Adrenal gland (tissue), 12 donors: Measurements from ENCODE around the gene KCNAB1. TPM values are rescaled to one million over a fixed set of nuclear protein-coding genes. Genes with fewer than 3 reads are reported as not detected.

Experiments
- DNase-seq, 7 donors: peaks; one replicate each; pipeline ENCODE4 v3.0.0-alpha.2; 2019 to 2020
- H3K27ac ChIP-seq, 5 donors: fragments of 200-600 bp; sonication (generic) in 4 of 5; 1 replicate in 3 of 5; 2 replicates in 2 of 5; pipeline versions ENCODE4 v1.5.1 to v1.8.0; 2016 to 2020; ENCODE audit warnings: mild to moderate bottlenecking in 1 of 5
- H3K27me3 ChIP-seq: fragments of 200-600 bp; 2 replicates; pipeline ENCODE4 v1.8.0; 2021
- H3K36me3 ChIP-seq, 2 donors: fragments of 200-600 bp; replicated peaks in 1 of 2; 1 replicate in 1 of 2; 2 replicates in 1 of 2; pipeline versions ENCODE4 v1.5.1 to v1.8.0; 2018 to 2022
- H3K4me1 ChIP-seq, 2 donors: fragments of 200-600 bp; replicated peaks in 1 of 2; 1 replicate in 1 of 2; 2 replicates in 1 of 2; pipeline versions ENCODE4 v1.5.1 to v1.8.0; 2018 to 2021
- H3K4me3 ChIP-seq, 4 donors: fragments of 200-600 bp; sonication (generic) in 3 of 4; one replicate each; pipeline ENCODE4 v1.5.1; 2016 to 2018
- H3K9me3 ChIP-seq, 3 donors: fragments of 200-600 bp; sonication (generic) in 1 of 3; replicated peaks in 1 of 3; 1 replicate in 2 of 3; 2 replicates in 1 of 3; pipeline versions ENCODE4 v1.5.1 to v1.8.0; 2016 to 2021
- POLR2A ChIP-seq, 2 donors: fragments of 450-650 bp; IDR thresholded peaks; one replicate each; pipeline ENCODE4 v1.6.1; 2017; ENCODE audit warnings: antibody characterized with exemption in 2 of 2, mild to moderate bottlenecking in 2 of 2, moderate library complexity in 1 of 2
- WGBS, 4 donors: extraction: QIAGEN DNeasy Blood & Tissue Kit in 2 of 4; methylation state at CpG; one replicate each; pipeline versions ENCODE4 v1.1.5 to v1.1.7; 2013 to 2017; 5-methylcytosine and 5-hydroxymethylcytosine counted together
- intact Hi-C, 2 donors: fragments of 100-400 bp; cut with DNase I; formaldehyde crosslinking; loops; one replicate each; pipeline versions ENCODE4 v1.14.1 to v1.15.0; 2022 to 2023
- polyA plus RNA-seq, 3 donors: library from polyadenylated mRNA; stranded (reverse); fragments of 200-250 nt in 2 of 3; fragments of 350-450 nt in 1 of 3; fragmentation: Illumina TruSeq in 1 of 3; extraction: RNeasy Lipid Tissue Mini Kit (QIAGEN cat#74804) in 1 of 3; gene quantifications; one replicate each; pipeline ENCODE4 v1.2.3, GENCODE V29; 2013 to 2014
- total RNA-seq, 9 donors: library from RNA; depleted of rRNA in 4 of 9; stranded (reverse); fragments of >200 nt in 4 of 9; fragments of 120-200 nt in 1 of 9; fragmentation: NEBNext Ultra II Directional in 1 of 9; extraction: Animal tissue kit (Norgen Biotek cat#: 25700) in 1 of 9; gene quantifications; one replicate each; pipeline versions ENCODE4 v1.1.0 to v1.2.4, GENCODE V29; 2013 to 2023
- TF ChIP-seq, protein P1 (sequence below), 6 experiments: fragments of 450-650 bp in 4 of 6; fragments of 200-600 bp in 2 of 6; sonication (generic) in 1 of 6; IDR thresholded peaks; 1 replicate in 5 of 6; 2 replicates in 1 of 6; pipeline versions ENCODE4 v1.5.1 to v1.8.0; 2016 to 2021; ENCODE audit warnings: antibody characterized with exemption in 6 of 6, mild to moderate bottlenecking in 2 of 6, moderate library complexity in 1 of 6
- donor health status: healthy with polysubstance abuse.
- donor health status: Bipolar disorder and iron deficiency.
- donor health status: DM: yes; HTN: yes; CAD: no.
- donor health status: DM: no; HTN: no; CAD: no.
- donor health status: DM: no; HTN: no; CAD: no.
- donor health status: DM: yes; HTN: yes; CAD: no.

Gene KCNAB1
- total and polyA plus RNA-seq, 12 donors, result 0.36 to 5.0 (median 1.5) TPM

DNA sequence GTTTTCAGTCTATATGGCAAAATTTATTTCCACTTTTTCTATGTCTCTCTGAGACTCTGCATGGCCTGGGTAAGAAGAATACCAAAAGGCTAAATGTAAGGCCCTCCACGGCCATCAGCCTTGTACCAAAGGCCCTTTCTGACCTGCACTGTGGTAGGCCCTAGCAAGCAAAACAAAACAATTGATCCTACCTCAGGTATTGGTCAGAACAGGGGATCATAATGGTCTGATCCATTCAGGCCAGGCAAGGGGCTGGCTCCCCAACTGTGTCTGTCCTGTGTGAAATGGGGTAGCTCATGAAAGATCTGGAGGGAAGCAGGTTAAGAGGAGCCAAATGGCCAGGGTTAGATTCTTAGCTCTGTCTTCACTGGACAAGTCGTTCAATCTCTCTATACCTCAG, 253.3 kb downstream of the KCNAB1 start:
- TF ChIP-seq POLR2A (IDR thresholded peaks at IDR 0.05), result no peak
- TF ChIP-seq, protein P1, sequence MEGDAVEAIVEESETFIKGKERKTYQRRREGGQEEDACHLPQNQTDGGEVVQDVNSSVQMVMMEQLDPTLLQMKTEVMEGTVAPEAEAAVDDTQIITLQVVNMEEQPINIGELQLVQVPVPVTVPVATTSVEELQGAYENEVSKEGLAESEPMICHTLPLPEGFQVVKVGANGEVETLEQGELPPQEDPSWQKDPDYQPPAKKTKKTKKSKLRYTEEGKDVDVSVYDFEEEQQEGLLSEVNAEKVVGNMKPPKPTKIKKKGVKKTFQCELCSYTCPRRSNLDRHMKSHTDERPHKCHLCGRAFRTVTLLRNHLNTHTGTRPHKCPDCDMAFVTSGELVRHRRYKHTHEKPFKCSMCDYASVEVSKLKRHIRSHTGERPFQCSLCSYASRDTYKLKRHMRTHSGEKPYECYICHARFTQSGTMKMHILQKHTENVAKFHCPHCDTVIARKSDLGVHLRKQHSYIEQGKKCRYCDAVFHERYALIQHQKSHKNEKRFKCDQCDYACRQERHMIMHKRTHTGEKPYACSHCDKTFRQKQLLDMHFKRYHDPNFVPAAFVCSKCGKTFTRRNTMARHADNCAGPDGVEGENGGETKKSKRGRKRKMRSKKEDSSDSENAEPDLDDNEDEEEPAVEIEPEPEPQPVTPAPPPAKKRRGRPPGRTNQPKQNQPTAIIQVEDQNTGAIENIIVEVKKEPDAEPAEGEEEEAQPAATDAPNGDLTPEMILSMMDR (IDR thresholded peaks at IDR 0.05), result no peak
- intact Hi-C loops, result loop anchor here in 1 of 2 donors (5.0 kb wide), 1 partner anchor 221 kb away; no protein-coding TSS in a partner anchor
- H3K36me3 ChIP-seq, result no peaks in the 10 kb centered on the region
- WGBS, 4 donors, result 81 to 95% (median 92%) methylated on average over 2 of the region's 2 CpGs
- H3K4me1 ChIP-seq, result no peaks in the 10 kb centered on the region
- no peaks in the 10 kb centered on the region for H3K9me3 ChIP-seq
- no peak for DNase-seq
- no peak overlapping the region for H3K27ac ChIP-seq
- H3K27me3 ChIP-seq, result no peaks in the 10 kb centered on the region
- H3K4me3 ChIP-seq, result no peak overlapping the region

DNA sequence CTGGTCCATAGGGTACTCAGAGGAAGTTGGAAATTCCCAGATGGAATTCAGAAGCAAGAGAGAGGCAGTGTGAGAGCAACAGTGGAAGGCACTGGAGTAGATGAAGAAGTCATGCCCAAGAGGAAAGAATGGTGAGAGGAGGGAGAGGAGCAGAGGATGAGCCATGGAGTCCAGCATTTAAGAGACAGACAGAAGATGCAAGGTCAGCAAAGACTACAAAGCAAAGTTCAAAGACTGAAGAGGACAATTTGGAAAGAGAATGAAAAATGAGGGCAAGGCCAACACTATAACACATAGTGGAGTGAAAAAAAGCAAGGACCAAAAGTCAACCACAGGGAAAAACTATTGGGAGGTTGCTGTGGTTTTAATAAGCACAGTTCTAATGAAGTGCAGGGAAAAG, 255.8 kb downstream of the KCNAB1 start:
- intact Hi-C loops, result no loop called here
- DNase-seq, result no peak

DNA sequence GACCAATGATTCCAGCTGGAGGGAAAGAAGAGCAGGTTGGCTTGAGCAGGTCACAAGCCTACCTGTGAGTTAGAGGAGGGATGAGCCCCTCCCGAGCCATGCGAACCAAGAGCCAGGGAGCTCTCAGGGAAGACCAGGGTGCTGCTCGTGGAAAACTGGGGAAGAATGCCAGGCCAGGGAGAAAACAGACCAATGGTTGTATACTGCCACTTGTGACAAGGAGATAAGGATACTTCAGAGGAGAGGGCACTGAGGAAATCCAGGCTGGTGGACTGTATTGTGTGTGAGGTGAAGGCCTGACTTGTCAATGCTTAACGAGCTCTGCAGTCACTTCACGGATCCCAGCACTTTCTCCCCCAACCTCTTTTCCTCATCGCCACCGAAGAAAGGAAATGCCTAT, 256.9 kb downstream of the KCNAB1 start:
- Histone ChIP-seq H3K9me3 (no peaks in the 10 kb centered on the region), H3K36me3 (no peaks in the 10 kb centered on the region), H3K27ac (no peak overlapping the region), H3K4me3 (no peak overlapping the region), H3K4me1 (no peaks in the 10 kb centered on the region), H3K27me3 (no peaks in the 10 kb centered on the region)
- intact Hi-C loops, result no loop called here
- WGBS, 4 donors, result 87 to 92% (median 89%) methylated on average over 7 of the region's 7 CpGs
- TF ChIP-seq, protein P1 (IDR thresholded peaks at IDR 0.05), result no peak
- TF ChIP-seq POLR2A (IDR thresholded peaks at IDR 0.05), result no peak
- no peak for DNase-seq

More for the DNA sequence above, 255.8 kb downstream of the KCNAB1 start:
- no peaks in the 10 kb centered on the region for H3K9me3 ChIP-seq
- H3K27me3 ChIP-seq, result no peaks in the 10 kb centered on the region
- H3K4me3 ChIP-seq, result no peak overlapping the region
- H3K4me1 ChIP-seq, result no peaks in the 10 kb centered on the region
- TF ChIP-seq, protein P1 (IDR thresholded peaks at IDR 0.05), result no peak
- TF ChIP-seq POLR2A (IDR thresholded peaks at IDR 0.05), result no peak
- no peak overlapping the region for H3K27ac ChIP-seq
- H3K36me3 ChIP-seq, result no peaks in the 10 kb centered on the region

DNA sequence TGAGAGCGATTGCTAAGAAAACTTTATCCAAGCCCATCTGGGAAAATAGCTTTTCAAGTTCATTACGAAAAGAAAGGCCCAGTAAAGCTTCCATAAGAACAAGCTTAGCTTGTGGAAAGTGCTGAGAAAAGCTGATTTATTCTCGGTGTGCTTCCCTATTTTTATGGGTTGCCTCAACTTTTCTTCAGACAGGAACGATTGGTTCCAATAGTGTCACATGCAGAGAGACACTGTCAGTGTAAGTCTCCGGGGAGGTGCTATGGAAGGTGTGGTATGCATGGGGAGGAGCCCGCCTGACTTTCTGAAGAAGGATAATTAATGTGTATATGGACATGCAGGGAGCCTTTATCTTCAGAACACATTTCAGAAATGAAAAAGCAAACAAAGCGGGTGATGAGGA, 257.3 kb downstream of the KCNAB1 start:
- Histone ChIP-seq H3K9me3 (no peaks in the 10 kb centered on the region), H3K36me3 (no peaks in the 10 kb centered on the region), H3K4me1 (no peaks in the 10 kb centered on the region), H3K27ac (no peak overlapping the region), H3K4me3 (no peak overlapping the region), H3K27me3 (no peaks in the 10 kb centered on the region)
- DNase-seq, result no peak
- TF ChIP-seq POLR2A (IDR thresholded peaks at IDR 0.05), result no peak
- TF ChIP-seq, protein P1 (IDR thresholded peaks at IDR 0.05), result no peak
- WGBS, 4 donors, result 76 to 85% (median 82%) methylated on average over 7 of the region's 7 CpGs
- intact Hi-C loops, result no loop called here
